ENCODE data around the gene OR11A1. TPM values are rescaled to one million over a fixed set of nuclear protein-coding genes. Genes with fewer than 3 reads are reported as not detected.

Gene OR11A1
- total and polyA plus RNA-seq, 2 donors (not counting 3 experiments of a cell fraction or from before 2014, with no cell fraction given): not detected

GRCh38 chr6:29388533-29388932 lies 68.3 kb downstream of the OR11A1 start:
- FAIRE-seq (no peak), DNase-seq (ENCODE audit: low read depth, low spot score) (no peak)
- Histone ChIP-seq H3K9ac (replicated peaks; ENCODE audit: extremely low read depth, insufficient read depth, low read length) (no peak overlapping the region), H3K4me2 (ENCODE audit: insufficient read depth, low read length) (no peak overlapping the region), H3K9me3 (replicated peaks; ENCODE audit: control insufficient read depth, insufficient read depth, low read length) (no peaks in the 10 kb centered on the region), H3K4me1 (ENCODE audit: control insufficient read depth, extremely low read depth, insufficient read depth, low read length) (no peaks in the 10 kb centered on the region), H3K9me1 (replicated peaks; ENCODE audit: control insufficient read depth, extremely low read depth, insufficient read depth, low read length) (no peaks in the 10 kb centered on the region), H3K27ac (ENCODE audit: insufficient read depth, low read depth, low read length) (no peak overlapping the region), H2AFZ (ENCODE audit: low read depth, low read length) (no peak overlapping the region), H4K20me1 (replicated peaks; ENCODE audit: control insufficient read depth, extremely low read depth, insufficient read depth, low read length) (no peaks in the 10 kb centered on the region), H3K4me3 (replicated peaks in 1 of 3; ENCODE audit: insufficient read depth in 1 of 3, low read depth in 1 of 3, low read length in 3 of 3) (no peak overlapping the region), H3K79me2 (ENCODE audit: control insufficient read depth, insufficient read depth, low read length) (no peaks in the 10 kb centered on the region), H3K27me3 (ENCODE audit: control insufficient read depth in 2 of 2, insufficient read depth in 2 of 2, low read length in 2 of 2) (no peaks in the 10 kb centered on the region), H3K36me3 (ENCODE audit: control insufficient read depth in 2 of 2, extremely low read depth in 1 of 2, insufficient read depth in 2 of 2, low read length in 2 of 2) (no peaks in the 10 kb centered on the region)
- no peak for TF ChIP-seq CTCF (IDR thresholded peaks at IDR 0.05; ENCODE audit: extremely low read depth in 1 of 2, insufficient read depth in 1 of 2, low read depth in 1 of 2, low read length in 2 of 2)
- TF ChIP-seq POLR2A (IDR thresholded peaks at IDR 0.05; ENCODE audit: low read depth, low read length): no peak
- no peak for TF ChIP-seq MYC (IDR thresholded peaks at IDR 0.05; ENCODE audit: low read depth, low read length)
- TF ChIP-seq, protein P1, sequence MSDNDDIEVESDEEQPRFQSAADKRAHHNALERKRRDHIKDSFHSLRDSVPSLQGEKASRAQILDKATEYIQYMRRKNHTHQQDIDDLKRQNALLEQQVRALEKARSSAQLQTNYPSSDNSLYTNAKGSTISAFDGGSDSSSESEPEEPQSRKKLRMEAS (IDR thresholded peaks at IDR 0.05; ENCODE audit: insufficient read depth, insufficient read length): no peak
- TF ChIP-seq GATA2 (IDR thresholded peaks at IDR 0.05; ENCODE audit: insufficient read depth, insufficient read length, low read depth, low read length): no peak
- TF ChIP-seq EZH2 (IDR thresholded peaks at IDR 0.05; ENCODE audit: borderline replicate concordance, low read depth, low read length, severe bottlenecking): no peak
- no peak for TF ChIP-seq FOS (IDR thresholded peaks at IDR 0.05; ENCODE audit: borderline replicate concordance, insufficient read depth, low read length)
- TF ChIP-seq POLR2AphosphoS5 (IDR thresholded peaks at IDR 0.05; ENCODE audit: insufficient read depth, low read depth, low read length): no peak
- TF ChIP-seq JUN (IDR thresholded peaks at IDR 0.05; ENCODE audit: borderline replicate concordance, insufficient read depth, insufficient read length, low read depth): no peak
- BruUV-seq (replicated peaks): no TSS peak
- dilution Hi-C loops (cut with MboI; ENCODE audit: extremely low pct_ligation_motif_present, low sequenced_read_pairs): no loop called here
- CTCF ChIA-PET: no interaction called here
- POLR2A ChIA-PET: no interaction called here
- intact Hi-C loops (cut with micrococcal nuclease): no loop called here

Data from endothelial cell of umbilical vein (primary cell).